GM23338 (cell line): ENCODE measurements around the gene CYTH1. TPM values are rescaled to one million over a fixed set of nuclear protein-coding genes. Genes with fewer than 3 reads are reported as not detected.

Experiments used
- ATAC-seq: fragments of 200-7000 bp; cut with Tn5 transposase; 3 replicates; pipeline ENCODE4 v1.9.1; 2020
- DNase-seq: peaks from one replicate; pipeline ENCODE4 v3.0.0-alpha.2; 2015; ENCODE audit warnings: low spot score
- H2AFZ ChIP-seq: fragments of 200-600 bp; sonication (generic); 2 replicates; pipeline ENCODE4 v1.8.0; 2016; ENCODE audit warnings: antibody characterized with exemption, mild to moderate bottlenecking, moderate library complexity
- H3F3A ChIP-seq: fragments of 200-600 bp; sonication (generic); replicated peaks from 2 replicates; pipeline ENCODE4 v1.8.0; 2017; ENCODE audit warnings: antibody characterized with exemption, mixed run types, low read depth
- H3K27ac ChIP-seq: fragments of 200-600 bp; sonication (generic); 2 replicates; pipeline ENCODE4 v1.6.1; 2016; ENCODE audit warnings: low read depth
- H3K27me3 ChIP-seq: fragments of 200-600 bp; sonication (generic); 2 replicates; pipeline ENCODE4 v1.8.0; 2016; ENCODE audit warnings: mild to moderate bottlenecking, mixed run types, moderate library complexity; ENCODE audit not compliant: insufficient read depth
- H3K36me3 ChIP-seq: fragments of 200-600 bp; sonication (generic); 2 replicates; pipeline ENCODE4 v1.8.0; 2016; ENCODE audit warnings: mild to moderate bottlenecking; ENCODE audit not compliant: insufficient read depth
- H3K4me1 ChIP-seq: fragments of 200-600 bp; sonication (generic); 2 replicates; pipeline ENCODE4 v1.8.0; 2016; ENCODE audit warnings: mild to moderate bottlenecking, moderate library complexity; ENCODE audit not compliant: insufficient read depth
- H3K4me2 ChIP-seq: fragments of 200-600 bp; sonication (generic); 2 replicates; pipeline ENCODE4 v1.7.1; 2017; ENCODE audit warnings: mixed run types
- H3K4me3 ChIP-seq: fragments of 200-600 bp; sonication (generic); 2 replicates; pipeline ENCODE4 v1.6.1; 2016; ENCODE audit warnings: mixed run types
- H3K79me2 ChIP-seq: fragments of 200-600 bp; sonication (generic); replicated peaks from 2 replicates; pipeline ENCODE4 v1.8.0; 2017; ENCODE audit warnings: mild to moderate bottlenecking; ENCODE audit not compliant: insufficient read depth
- H3K9me2 ChIP-seq: fragments of 200-600 bp; sonication (generic); 2 replicates; pipeline ENCODE4 v1.8.0; 2017; ENCODE audit not compliant: insufficient read depth
- H4K20me1 ChIP-seq: fragments of 200-600 bp; sonication (generic); replicated peaks from 2 replicates; pipeline ENCODE4 v1.8.0; 2017; ENCODE audit warnings: mild to moderate bottlenecking; ENCODE audit not compliant: insufficient read depth
- H3K27ac Mint-ChIP-seq: 2 replicates; pipeline ENCODE4 v1.8.0; 2020; ENCODE audit warnings: inconsistent platforms, mild to moderate bottlenecking, moderate library complexity, mixed read lengths
- H3K27me3 Mint-ChIP-seq: 3 replicates; pipeline ENCODE4 v1.8.0; 2022; ENCODE audit warnings: low read depth, mild to moderate bottlenecking, moderate library complexity, mixed read lengths, inconsistent platforms; ENCODE audit not compliant: insufficient read depth, poor library complexity
- H3K36me3 Mint-ChIP-seq: 3 replicates; pipeline ENCODE4 v1.8.0; 2021; ENCODE audit warnings: low read depth, mild to moderate bottlenecking, inconsistent platforms, moderate library complexity, mixed read lengths
- H3K4me1 Mint-ChIP-seq: 3 replicates; pipeline ENCODE4 v1.8.0; 2020; ENCODE audit warnings: mild to moderate bottlenecking, inconsistent platforms, mixed read lengths
- H3K4me3 Mint-ChIP-seq: 3 replicates; pipeline ENCODE4 v1.8.0; 2021; ENCODE audit warnings: moderate library complexity, mild to moderate bottlenecking, inconsistent platforms, mixed read lengths
- H3K9me3 Mint-ChIP-seq: 3 replicates; pipeline ENCODE4 v1.8.0; 2020; ENCODE audit warnings: moderate library complexity, mild to moderate bottlenecking, inconsistent platforms, mixed read lengths
- CTCF ChIP-seq, 2 experiments: fragments of 200-600 bp in 1 of 2; sonication (generic) in 1 of 2; conservative IDR thresholded peaks; 2 replicates each; pipeline versions ENCODE4 v1.5.1 to v1.6.1; 2016 to 2017; ENCODE audit warnings: antibody characterized with exemption in 2 of 2, low read depth in 2 of 2, mild to moderate bottlenecking in 2 of 2, moderate library complexity in 1 of 2
- ETS1 ChIP-seq: IDR thresholded peaks from 2 replicates; pipeline ENCODE4 v1.6.1; 2016; ENCODE audit warnings: antibody characterized with exemption
- JUNB ChIP-seq: IDR thresholded peaks from one replicate; pipeline ENCODE4 v1.6.1; 2016; ENCODE audit warnings: antibody characterized with exemption; ENCODE audit not compliant: unreplicated experiment
- NANOG ChIP-seq: IDR thresholded peaks from 2 replicates; pipeline ENCODE4 v1.6.1; 2016; ENCODE audit warnings: antibody characterized with exemption, borderline replicate concordance
- POLR2AphosphoS5 ChIP-seq: IDR thresholded peaks from 2 replicates; pipeline ENCODE4 v1.6.1; 2016; ENCODE audit warnings: antibody characterized with exemption, low read depth
- REST ChIP-seq: IDR thresholded peaks from one replicate; pipeline ENCODE4 v1.6.1; 2018; ENCODE audit warnings: antibody characterized with exemption; ENCODE audit not compliant: unreplicated experiment
- ZNF114 ChIP-seq: fragments of 250-450 bp; sonication (Bioruptor Pico); IDR thresholded peaks from 2 replicates; pipeline ENCODE4 v1.5.0; 2020; ENCODE audit warnings: mild to moderate bottlenecking, moderate library complexity
- ZNF331 ChIP-seq: fragments of 250-450 bp; sonication (Bioruptor Pico); IDR thresholded peaks from 2 replicates; pipeline ENCODE4 v1.5.0; 2020; ENCODE audit warnings: low read depth, mild to moderate bottlenecking, moderate library complexity
- polyA plus RNA-seq: library from polyadenylated mRNA; unstranded; fragments of >200 nt; fragmentation: Nextera tagmentation; extraction: Ambion mirVana; gene quantifications from 2 replicates; pipeline ENCODE4 v1.2.1, GENCODE V29; 2016
- total RNA-seq: library from RNA; depleted of rRNA; stranded (reverse); fragments of >200 nt; shearing (Covaris generic); gene quantifications from 2 replicates; pipeline ENCODE4 v1.2.3, GENCODE V29; 2014

Gene CYTH1
- total and polyA plus RNA-seq, 2 experiments from 2014 or later = 13.8 to 14.5 TPM

GRCh38 chr17:78823282-78824046 lies 41.4 kb upstream of the CYTH1 start:
- Mint-ChIP-seq H3K27ac (no peak overlapping the region; the same call in 1 of the 2 replicates), H3K36me3 (peaks cover 92% of the 10 kb centered on the region), H3K9me3 (no peaks in the 10 kb centered on the region; the same call in 2 of the 3 replicates), H3K4me3 (no peak overlapping the region), H3K27me3 (peaks cover 1% of the 10 kb centered on the region), H3K4me1 (no peaks in the 10 kb centered on the region)
- H2AFZ ChIP-seq = no peak overlapping the region
- H4K20me1 ChIP-seq = peaks cover 35% of the 10 kb centered on the region
- no peak overlapping the region for H3K27ac ChIP-seq
- no peak overlapping the region for H3K4me3 ChIP-seq
- H3K36me3 ChIP-seq = peaks cover 42% of the 10 kb centered on the region
- TF ChIP-seq POLR2AphosphoS5 = no peak
- TF ChIP-seq NANOG = no peak
- TF ChIP-seq ETS1 = no peak
- no peak for TF ChIP-seq ZNF114 (CRISPR knock-in tag)
- no peak for TF ChIP-seq JUNB
- TF ChIP-seq REST = no peak
- TF ChIP-seq ZNF331 (CRISPR knock-in tag) = no peak
- TF ChIP-seq CTCF (conservative IDR thresholded peaks at IDR 0.05; ENCODE audit: low read depth in 2 of 2) = peak; percentile 5 to 34; a peak in 2 of 4 replicates
- H3K4me1 ChIP-seq = no peaks in the 10 kb centered on the region
- DNase-seq = no peak
- H3F3A ChIP-seq = no peaks in the 10 kb centered on the region
- H3K79me2 ChIP-seq = peaks cover 15% of the 10 kb centered on the region
- ATAC-seq = no peak
- no peaks in the 10 kb centered on the region for H3K9me2 ChIP-seq
- H3K27me3 ChIP-seq = no peaks in the 10 kb centered on the region
- H3K4me2 ChIP-seq = no peak overlapping the region

- Histone ChIP-seq H2AFZ (no peak overlapping the region), H3K36me3 (peaks cover 44% of the 10 kb centered on the region), H3F3A (no peaks in the 10 kb centered on the region), H3K27ac (no peak overlapping the region), H3K79me2 (peaks cover 8% of the 10 kb centered on the region), H3K9me2 (no peaks in the 10 kb centered on the region), H3K4me2 (no peak overlapping the region), H3K27me3 (no peaks in the 10 kb centered on the region), H3K4me3 (no peak overlapping the region), H3K4me1 (no peaks in the 10 kb centered on the region), H4K20me1 (peaks cover 34% of the 10 kb centered on the region)
- H3K36me3 Mint-ChIP-seq = peaks cover 92% of the 10 kb centered on the region
- H3K4me1 Mint-ChIP-seq = no peaks in the 10 kb centered on the region
- no peak overlapping the region for H3K4me3 Mint-ChIP-seq
- no peaks in the 10 kb centered on the region; the same call in 2 of the 3 replicates for H3K9me3 Mint-ChIP-seq
- DNase-seq (no peak), ATAC-seq (no peak)
- H3K27me3 Mint-ChIP-seq = peaks cover 1% of the 10 kb centered on the region
- no peak overlapping the region for H3K27ac Mint-ChIP-seq
- TF ChIP-seq JUNB (no peak), POLR2AphosphoS5 (no peak)
Measured at GRCh38 chr17:78822552-78822951, 40.5 kb upstream of the CYTH1 start.
